GM23248 (cell line): ENCODE measurements around the gene CPNE4. TPM values are rescaled to one million over a fixed set of nuclear protein-coding genes. Genes with fewer than 3 reads are reported as not detected.

Experiments
- DNase-seq: peaks from one replicate; pipeline ENCODE4 v3.0.0-alpha.2; 2015
- H2AFZ ChIP-seq: fragments of 200-600 bp; sonication (generic); 2 replicates; pipeline ENCODE4 v1.6.1; 2016; ENCODE audit warnings: antibody characterized with exemption
- H3F3A ChIP-seq: fragments of 200-600 bp; sonication (generic); 2 replicates; pipeline ENCODE4 v1.6.1; 2016; ENCODE audit warnings: mild to moderate bottlenecking, antibody characterized with exemption, mixed run types; ENCODE audit not compliant: insufficient read depth
- H3K27ac ChIP-seq: fragments of 200-600 bp; sonication (generic); 2 replicates; pipeline ENCODE4 v1.5.1; 2016; ENCODE audit warnings: mild to moderate bottlenecking
- H3K27me3 ChIP-seq: fragments of 200-600 bp; sonication (generic); replicated peaks from 2 replicates; pipeline ENCODE4 v1.6.1; 2016; ENCODE audit warnings: mild to moderate bottlenecking; ENCODE audit not compliant: insufficient read depth
- H3K36me3 ChIP-seq: fragments of 200-600 bp; sonication (generic); 2 replicates; pipeline ENCODE4 v1.6.1; 2016; ENCODE audit warnings: low read depth, mild to moderate bottlenecking
- H3K4me1 ChIP-seq: fragments of 200-600 bp; sonication (generic); 2 replicates; pipeline ENCODE4 v1.6.1; 2016; ENCODE audit warnings: mild to moderate bottlenecking; ENCODE audit not compliant: insufficient read depth
- H3K4me2 ChIP-seq: fragments of 200-600 bp; sonication (generic); one replicate; pipeline ENCODE4 v1.6.1; 2016; ENCODE audit warnings: mild to moderate bottlenecking; ENCODE audit not compliant: unreplicated experiment
- H3K4me3 ChIP-seq: fragments of 200-600 bp; sonication (generic); 2 replicates; pipeline ENCODE4 v1.5.1; 2016; ENCODE audit warnings: mild to moderate bottlenecking
- H3K79me2 ChIP-seq: fragments of 200-600 bp; sonication (generic); 2 replicates; pipeline ENCODE4 v1.6.1; 2016; ENCODE audit warnings: mild to moderate bottlenecking; ENCODE audit not compliant: insufficient read depth
- H3K9ac ChIP-seq: fragments of 200-600 bp; sonication (generic); 2 replicates; pipeline ENCODE4 v1.6.1; 2016; ENCODE audit warnings: mild to moderate bottlenecking
- H3K9me2 ChIP-seq: fragments of 200-600 bp; sonication (generic); 2 replicates; pipeline ENCODE4 v1.6.1; 2016; ENCODE audit warnings: mixed run types, mild to moderate bottlenecking, moderate library complexity; ENCODE audit not compliant: insufficient read depth
- H3K9me3 ChIP-seq: fragments of 200-600 bp; sonication (generic); one replicate; pipeline ENCODE4 v1.6.1; 2017; ENCODE audit warnings: low read depth
- H4K20me1 ChIP-seq: fragments of 200-600 bp; sonication (generic); 2 replicates; pipeline ENCODE4 v1.6.0; 2016; ENCODE audit not compliant: insufficient read depth
- EZH2 ChIP-seq: fragments of 200-600 bp; sonication (generic); IDR thresholded peaks from 2 replicates; pipeline ENCODE4 v1.6.1; 2018; ENCODE audit warnings: antibody characterized with exemption, mild to moderate bottlenecking; ENCODE audit not compliant: insufficient read depth, poor library complexity, severe bottlenecking
- EZH2phosphoT487 ChIP-seq: fragments of 200-600 bp; sonication (generic); IDR thresholded peaks from 2 replicates; pipeline ENCODE4 v1.6.1; 2018; ENCODE audit warnings: antibody characterized with exemption, moderate library complexity, mild to moderate bottlenecking, low read depth; ENCODE audit not compliant: insufficient read depth
- WGBS, 2 experiments: methylation state at CpG; one replicate each; pipeline ENCODE4 v1.1.6; 2015 to 2017; ENCODE audit warnings: low lambda C conversion rate in 2 of 2, low coverage in 1 of 2; ENCODE audit errors: missing lambda C conversion rate in 2 of 2; 5-methylcytosine and 5-hydroxymethylcytosine counted together
- in situ Hi-C: fragments of 300-500 bp; cut with MboI; formaldehyde crosslinking; loops from 2 replicates; pipeline ENCODE4 v1.15.0; 2020
- polyA plus RNA-seq: library from polyadenylated mRNA; unstranded; fragments of >200 nt; fragmentation: Nextera tagmentation; extraction: Ambion mirVana; gene quantifications from 2 replicates; pipeline ENCODE4 v1.2.1, GENCODE V29; 2016
- total RNA-seq: library from RNA; depleted of rRNA; stranded (reverse); fragments of >200 nt; shearing (Covaris generic); gene quantifications from 2 replicates; pipeline ENCODE4 v1.2.3, GENCODE V29; 2014

The CPNE4 gene
- total and polyA plus RNA-seq, 2 experiments from 2014 or later = 0.11 to 0.44 TPM

DNA sequence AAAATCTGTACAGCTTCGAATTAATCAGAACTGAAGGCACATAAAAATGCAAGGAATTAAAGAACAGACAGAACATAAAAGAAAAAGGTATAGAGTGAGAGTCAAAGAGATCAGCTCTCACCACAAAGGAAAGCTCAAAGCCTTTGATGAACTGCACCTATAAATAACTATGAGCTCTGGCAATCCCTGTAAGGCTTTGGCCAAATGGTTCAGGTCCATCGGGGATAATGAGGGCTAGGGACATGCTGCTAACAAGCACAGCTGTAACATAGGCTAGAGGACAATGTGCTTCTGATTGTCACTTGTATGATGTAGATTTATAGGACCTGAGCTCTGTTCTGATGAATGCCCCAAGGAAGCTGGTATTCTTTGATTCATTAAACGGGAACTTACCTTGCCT lies 418.1 kb downstream of the CPNE4 start:
- Histone ChIP-seq H3K9me2 (no peaks in the 10 kb centered on the region), H4K20me1 (no peaks in the 10 kb centered on the region), H3K27me3 (peaks cover 18% of the 10 kb centered on the region), H3K36me3 (no peaks in the 10 kb centered on the region), H3F3A (no peaks in the 10 kb centered on the region), H3K79me2 (no peaks in the 10 kb centered on the region), H2AFZ (no peak overlapping the region), H3K4me2 (no peak overlapping the region), H3K27ac (no peak overlapping the region), H3K9ac (no peak overlapping the region), H3K9me3 (no peaks in the 10 kb centered on the region), H3K4me3 (no peak overlapping the region), H3K4me1 (no peaks in the 10 kb centered on the region)
- WGBS, 2 experiments = 18 to 21% methylated on average over 3 of the region's 3 CpGs
- no peak for TF ChIP-seq EZH2phosphoT487
- no peak for TF ChIP-seq EZH2
- in situ Hi-C loops = no loop called here
- no peak for DNase-seq

GRCh38 chr3:131612745-131613144 lies 422.1 kb downstream of the CPNE4 start:
- H3K4me1 ChIP-seq = peaks cover 10% of the 10 kb centered on the region
- in situ Hi-C loops = no loop called here

GRCh38 chr3:131610174-131610573 lies 424.6 kb downstream of the CPNE4 start:
- no peak for DNase-seq
- Histone ChIP-seq H3K79me2 (no peaks in the 10 kb centered on the region), H3K4me3 (no peak overlapping the region), H3K4me1 (peaks cover 10% of the 10 kb centered on the region), H3K9me2 (no peaks in the 10 kb centered on the region), H4K20me1 (no peaks in the 10 kb centered on the region), H3K27me3 (no peaks in the 10 kb centered on the region), H3K36me3 (no peaks in the 10 kb centered on the region), H3F3A (no peaks in the 10 kb centered on the region), H3K4me2 (no peak overlapping the region), H3K9ac (no peak overlapping the region), H3K27ac (no peak overlapping the region), H2AFZ (no peak overlapping the region), H3K9me3 (no peaks in the 10 kb centered on the region)
- in situ Hi-C loops = no loop called here
- TF ChIP-seq EZH2 = no peak
- no peak for TF ChIP-seq EZH2phosphoT487

More at GRCh38 chr3:131612745-131613144, 422.1 kb downstream of the CPNE4 start:
- Histone ChIP-seq H3K4me3 (no peak overlapping the region), H3K27me3 (peaks cover 5% of the 10 kb centered on the region), H4K20me1 (no peaks in the 10 kb centered on the region), H3K36me3 (no peaks in the 10 kb centered on the region), H3K9ac (no peak overlapping the region), H3K79me2 (no peaks in the 10 kb centered on the region), H3K9me2 (no peaks in the 10 kb centered on the region), H3K4me2 (no peak overlapping the region), H2AFZ (no peak overlapping the region), H3K27ac (no peak overlapping the region), H3K9me3 (no peaks in the 10 kb centered on the region), H3F3A (no peaks in the 10 kb centered on the region)
- TF ChIP-seq EZH2phosphoT487 = no peak
- TF ChIP-seq EZH2 = no peak
- 63 to 71% methylated on average over 1 of the region's 1 CpG for WGBS, 2 experiments
- DNase-seq = no peak

- no peaks in the 10 kb centered on the region for H3K9me2 ChIP-seq
- H3K79me2 ChIP-seq = no peaks in the 10 kb centered on the region
- H2AFZ ChIP-seq = no peak overlapping the region
- no peaks in the 10 kb centered on the region for H3F3A ChIP-seq
- H3K4me1 ChIP-seq = peaks cover 10% of the 10 kb centered on the region
- no peaks in the 10 kb centered on the region for H3K9me3 ChIP-seq
- H3K27me3 ChIP-seq = no peaks in the 10 kb centered on the region
- H3K4me3 ChIP-seq = no peak overlapping the region
- no peak overlapping the region for H3K27ac ChIP-seq
- H4K20me1 ChIP-seq = no peaks in the 10 kb centered on the region
- H3K4me2 ChIP-seq = no peak overlapping the region
- peak; percentile 50 for DNase-seq
- H3K9ac ChIP-seq = no peak overlapping the region
- TF ChIP-seq EZH2 = no peak
- no peak for TF ChIP-seq EZH2phosphoT487
- H3K36me3 ChIP-seq = no peaks in the 10 kb centered on the region
- in situ Hi-C loops = no loop called here
Observed at GRCh38 chr3:131608741-131609140, 426.1 kb downstream of the CPNE4 start.

DNA sequence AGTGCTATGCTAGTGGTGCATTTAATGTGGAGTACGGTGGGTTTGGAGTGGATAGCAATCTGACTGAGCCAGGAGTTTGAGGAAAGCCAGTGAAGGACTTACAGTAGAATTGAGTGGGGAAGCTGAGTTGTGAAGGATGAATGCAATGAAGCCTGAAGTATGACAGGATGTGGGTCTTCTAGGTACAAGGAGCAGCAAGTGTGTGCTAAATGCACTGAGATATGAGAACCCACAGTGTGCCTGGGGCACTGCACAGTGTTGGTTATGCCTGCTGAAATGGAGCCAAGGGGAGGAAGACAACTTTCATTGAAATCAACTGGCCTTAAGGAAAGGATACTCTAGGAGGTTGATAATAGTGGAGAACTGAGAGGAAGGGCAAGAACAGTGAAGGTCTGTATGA lies 426.5 kb downstream of the CPNE4 start:
- Histone ChIP-seq H3K9me2 (no peaks in the 10 kb centered on the region), H3K79me2 (no peaks in the 10 kb centered on the region), H3K4me2 (no peak overlapping the region), H3K4me3 (no peak overlapping the region), H3K9ac (no peak overlapping the region), H3F3A (no peaks in the 10 kb centered on the region), H3K27ac (no peak overlapping the region), H3K4me1 (peaks cover 10% of the 10 kb centered on the region), H3K27me3 (no peaks in the 10 kb centered on the region), H4K20me1 (no peaks in the 10 kb centered on the region), H2AFZ (no peak overlapping the region), H3K9me3 (no peaks in the 10 kb centered on the region), H3K36me3 (no peaks in the 10 kb centered on the region)
- no peak for DNase-seq
- 67 to 77% methylated on average over 1 of the region's 1 CpG for WGBS, 2 experiments
- in situ Hi-C loops = no loop called here
- TF ChIP-seq EZH2 (no peak), EZH2phosphoT487 (no peak)
